DMS79 treated with DMSO at 0.1 percent for 48 hours (cell line): ENCODE data around the gene TARS3.
"Not testable (repeated sequence)": the region's sequence is repeated elsewhere in the genome, so short reads cannot be mapped to it uniquely, and the experiment has no call there.

ENCODE experiments used
- DNase-seq: peaks from one replicate; lab custom pipeline; 2025; lab: John Stamatoyannopoulos, UW

Gene TARS3

GRCh38 chr15:101723874-101724674 lies at the start of gene TARS3:
Gene TARS3 (minus strand): TSS chr15:101724473. CDS start chr15:101724387, 86 bp downstream.
- peak; percentile 0 for DNase-seq

GRCh38 chr15:101773496-101774100 lies 49.3 kb upstream of the TARS3 start:
- DNase-seq = no peak

DNA sequence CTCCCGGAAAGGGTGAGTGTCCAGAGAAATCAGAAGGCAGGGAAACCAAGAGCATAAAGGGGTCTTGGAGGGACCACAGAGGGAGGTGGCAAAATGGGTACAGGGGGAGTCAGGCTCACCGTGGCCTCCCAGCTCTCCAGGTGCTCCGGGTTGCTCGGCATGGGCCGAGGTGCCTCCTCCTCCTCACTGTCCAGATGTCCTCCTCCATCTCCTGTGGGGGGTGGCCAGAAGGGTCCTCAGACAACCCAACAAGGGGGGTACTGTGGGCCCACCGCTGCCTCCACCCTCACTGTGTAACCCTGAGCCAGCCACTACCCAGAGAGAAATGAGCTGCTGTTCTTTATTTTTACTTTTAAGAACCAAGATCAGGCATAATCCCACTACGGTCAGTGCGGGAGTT lies 48.6 kb upstream of the TARS3 start:
- no peak for DNase-seq

DNA sequence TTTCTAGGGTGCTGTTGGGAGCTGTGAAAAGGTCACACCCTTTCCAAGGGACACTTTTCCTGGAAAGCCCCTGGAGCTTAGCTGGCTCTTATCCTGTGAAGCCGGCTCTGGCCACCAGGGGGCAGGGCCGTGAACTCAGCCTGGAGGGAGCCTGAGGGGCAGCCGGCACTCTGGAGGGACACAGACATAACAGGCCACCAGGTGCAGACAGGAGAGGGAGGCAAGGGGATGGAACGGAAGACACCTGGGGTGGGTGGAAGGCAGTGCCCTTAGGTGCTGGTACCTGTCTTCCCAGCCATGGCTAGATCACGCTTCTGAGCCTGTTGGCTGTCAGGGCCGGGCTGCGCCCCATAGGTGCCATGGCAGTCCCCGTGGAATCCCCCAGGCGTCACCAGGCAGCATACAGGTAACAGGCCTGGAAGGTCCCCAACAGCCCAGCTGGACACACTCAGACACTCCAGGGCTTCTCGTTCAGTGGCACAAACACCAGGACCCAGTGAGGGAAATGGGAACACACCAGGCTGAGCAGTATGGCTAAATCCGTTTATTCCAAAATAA lies 42.9 kb upstream of the TARS3 start:
- not testable (repeated sequence) for DNase-seq

DNA sequence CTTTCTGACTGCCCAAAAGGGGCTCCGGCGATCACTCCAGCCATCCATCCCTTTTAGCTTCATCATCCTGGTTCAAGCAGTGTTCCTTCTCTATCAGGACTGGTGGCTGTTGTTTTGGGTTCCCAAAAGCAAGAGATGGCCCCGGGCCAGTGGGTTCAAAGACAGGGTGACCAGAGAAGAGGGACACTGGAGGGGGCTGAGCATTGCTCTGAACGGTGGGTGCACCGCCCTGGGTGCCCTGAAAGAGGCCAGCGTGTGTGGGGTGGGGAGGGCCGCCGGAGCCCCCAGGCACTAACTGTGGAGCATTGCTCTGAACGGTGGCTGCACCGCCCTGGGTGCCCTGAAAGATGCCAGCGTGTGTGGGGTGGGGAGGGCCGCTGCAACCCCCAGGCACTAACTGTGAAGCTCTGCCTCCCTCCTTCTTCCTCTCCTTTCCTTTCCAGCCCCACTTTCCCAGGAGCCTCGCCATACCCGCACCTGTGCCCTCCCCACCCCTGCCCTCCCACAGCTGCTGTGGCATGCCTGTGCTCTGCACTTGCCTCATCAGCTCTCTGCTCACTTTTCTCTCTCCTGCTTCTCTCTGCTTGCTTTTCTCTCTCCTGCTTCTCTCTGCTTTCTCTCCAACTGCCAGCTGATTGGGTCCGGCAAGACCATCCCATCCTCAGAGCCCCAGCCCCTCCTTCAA lies 41.6 kb upstream of the TARS3 start:
- no peak for DNase-seq

GRCh38 chr15:101765340-101765671 lies 41.0 kb upstream of the TARS3 start:
- DNase-seq = not testable (repeated sequence)

GRCh38 chr15:101764669-101765339 lies 40.5 kb upstream of the TARS3 start:
- not testable (repeated sequence) for DNase-seq

- not testable (repeated sequence) for DNase-seq
Observed at GRCh38 chr15:101746716-101747082, 22.4 kb upstream of the TARS3 start.

GRCh38 chr15:101734837-101735236 lies 10.6 kb upstream of the TARS3 start:
- not testable (repeated sequence) for DNase-seq

DNA sequence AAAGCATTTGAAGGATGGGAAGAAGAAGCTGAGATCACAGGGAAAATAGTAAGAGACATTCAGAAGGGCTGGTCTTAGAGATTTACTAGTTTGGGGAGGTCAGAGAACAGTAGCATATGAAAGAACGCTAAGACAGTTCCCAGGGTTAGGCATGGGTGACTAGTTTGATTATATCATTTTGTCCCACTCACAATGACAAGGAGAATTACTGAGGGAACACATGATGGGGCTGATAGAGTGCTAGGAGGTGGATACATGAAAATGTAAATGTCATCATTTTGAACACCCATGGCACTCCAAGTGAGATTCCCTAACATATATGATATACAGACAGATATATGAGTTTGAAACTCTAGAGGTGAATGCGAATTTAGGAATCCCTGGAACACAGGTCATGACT lies 9.3 kb upstream of the TARS3 start:
- no peak for DNase-seq

- no peak for DNase-seq
Observed at GRCh38 chr15:101732772-101733171, 8.5 kb upstream of the TARS3 start.

DNA sequence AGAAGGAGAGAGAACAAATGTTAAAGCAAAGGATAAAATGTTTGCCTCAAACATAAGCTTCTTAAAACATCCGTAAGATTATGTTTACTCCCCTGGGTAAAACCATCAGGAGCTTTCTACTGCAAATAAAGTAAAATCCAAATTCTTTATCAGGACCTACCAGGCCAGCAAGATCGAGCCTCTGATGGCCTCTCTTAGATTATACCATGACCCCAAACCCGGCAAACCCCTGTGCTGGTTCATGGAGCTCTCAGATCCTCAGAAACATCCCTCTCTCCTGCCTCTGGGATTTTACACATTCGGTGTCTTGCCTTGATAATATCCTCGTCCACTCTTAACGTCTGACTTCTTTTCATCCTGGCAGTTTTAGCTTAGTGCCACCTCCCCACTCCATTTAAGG lies 7.5 kb upstream of the TARS3 start:
- DNase-seq = no peak

GRCh38 chr15:101727186-101727585 lies 2.9 kb upstream of the TARS3 start:
- no peak for DNase-seq

- DNase-seq = no peak
Observed at GRCh38 chr15:101725073-101725472, 800 bp upstream of the TARS3 start.

DNA sequence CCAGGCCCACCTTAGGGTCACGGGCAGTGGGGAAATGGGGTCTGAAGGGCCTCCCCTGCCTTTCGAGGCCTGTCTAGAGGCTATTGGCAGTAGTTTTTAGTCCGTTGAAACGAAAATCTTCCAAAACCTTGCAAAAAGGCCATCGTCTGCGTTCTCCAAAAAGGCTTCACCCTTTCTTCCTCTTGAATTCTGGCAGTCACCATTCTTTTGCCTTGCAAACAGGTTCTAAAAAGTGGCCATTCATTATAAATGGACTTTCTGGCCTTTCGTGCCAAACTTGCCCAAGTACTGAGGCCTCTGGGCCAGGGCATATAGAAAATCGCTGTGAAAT lies 367 bp upstream of the TARS3 start:
- no peak for DNase-seq

- peak; percentile 6 for DNase-seq
Observed at GRCh38 chr15:101723171-101723873, 951 bp downstream of the TARS3 start.

DNA sequence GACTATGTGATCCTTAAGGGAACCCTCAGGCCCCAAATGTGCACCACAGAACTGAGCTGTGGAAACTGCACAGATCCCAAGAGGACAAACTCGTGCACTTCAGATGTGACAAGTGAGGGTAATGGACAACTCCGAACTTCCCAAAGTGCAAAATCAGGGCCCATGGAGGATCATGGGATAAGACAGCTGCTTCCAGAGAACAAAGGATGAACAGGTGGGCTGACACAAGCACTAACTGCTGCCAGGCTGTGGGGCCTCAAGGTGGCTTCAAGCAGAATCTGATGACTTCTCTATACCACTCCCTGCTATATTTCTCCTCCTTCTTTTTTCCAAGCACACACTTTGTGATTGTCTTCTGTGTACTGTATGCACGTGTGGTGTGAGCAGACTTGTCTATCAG lies 5.4 kb downstream of the TARS3 start:
- no peak for DNase-seq

DNA sequence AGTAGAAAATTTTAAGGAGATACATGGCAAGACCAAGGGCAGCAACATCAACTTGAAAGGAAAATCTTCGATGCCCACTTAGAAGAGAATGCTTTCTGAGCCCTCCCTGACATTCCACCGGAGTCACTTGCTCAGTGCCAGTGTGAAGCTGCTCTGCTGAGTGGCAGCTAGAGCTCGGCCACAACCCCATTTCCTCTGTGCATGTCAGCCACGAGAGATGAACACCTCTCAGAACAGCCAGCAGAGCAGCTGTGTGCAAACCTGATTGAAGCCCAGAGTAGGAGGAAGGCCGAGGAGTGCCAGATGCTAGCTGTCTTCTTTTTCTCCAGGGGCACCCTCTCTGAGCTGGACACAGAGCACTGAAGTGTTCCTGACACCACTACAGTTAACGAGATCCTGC lies 12.2 kb downstream of the TARS3 start:
- no peak for DNase-seq

DNA sequence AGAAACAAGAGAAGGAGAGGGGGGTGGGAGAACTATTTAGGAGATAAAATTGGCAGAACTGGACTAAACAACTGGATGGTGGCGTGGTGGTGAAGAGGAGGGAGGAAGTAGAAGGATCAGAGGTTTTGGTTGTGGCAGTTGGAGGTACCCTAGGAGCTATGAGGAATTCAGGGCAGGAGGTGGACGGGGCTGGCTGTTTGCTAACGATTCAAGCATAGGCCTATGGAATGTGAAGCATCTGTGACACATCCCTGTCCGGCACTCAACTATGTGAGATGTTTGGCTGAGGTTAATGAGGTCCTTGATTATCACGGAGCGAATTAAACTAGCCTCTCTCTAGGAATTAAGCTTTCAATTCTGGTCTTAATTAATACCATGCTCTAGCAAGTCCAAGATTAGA lies 13.5 kb downstream of the TARS3 start:
- DNase-seq = no peak

DNA sequence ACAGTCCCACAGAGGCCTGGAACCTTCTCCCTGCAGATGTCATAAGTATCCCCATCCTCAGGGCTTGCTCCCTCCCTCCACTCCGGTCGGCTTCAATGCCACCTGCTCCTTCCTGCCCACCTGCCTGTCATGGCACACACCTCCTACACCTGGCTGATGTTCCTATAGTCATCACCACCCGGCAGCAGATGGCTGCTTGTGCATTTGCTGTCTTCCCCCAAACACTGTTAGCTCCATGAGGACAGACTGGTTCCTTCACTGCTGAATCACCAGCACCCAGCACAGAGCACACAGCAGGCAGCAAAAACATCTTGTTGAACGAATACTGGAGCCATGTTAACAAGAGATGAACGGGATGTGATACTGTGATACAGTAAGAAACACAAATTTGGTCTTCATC lies 14.8 kb downstream of the TARS3 start:
- no peak for DNase-seq

- no peak for DNase-seq
Observed at GRCh38 chr15:101707983-101708382, 16.3 kb downstream of the TARS3 start.

DNA sequence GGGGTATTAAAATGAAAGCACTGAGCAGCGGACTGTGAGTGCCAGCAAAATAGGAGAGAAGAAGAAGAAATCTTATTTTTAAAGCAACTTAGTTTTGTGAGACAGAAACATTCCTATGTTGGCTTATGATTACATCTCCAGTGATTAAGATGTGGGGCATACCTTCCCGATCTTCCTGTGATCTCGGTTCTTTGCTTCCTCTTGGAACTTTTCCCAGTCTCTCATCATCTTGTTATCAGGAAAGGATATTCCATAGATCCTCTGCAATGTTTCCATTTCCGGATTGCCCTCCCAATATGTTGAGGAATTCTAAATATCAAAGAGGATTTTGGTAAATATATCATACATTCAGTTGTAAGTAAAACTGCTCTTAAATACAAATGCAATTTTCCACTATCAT lies 22.2 kb downstream of the TARS3 start:
- DNase-seq = no peak
